HCT116 (cell line): ENCODE measurements around the gene CHST4. TPM values are rescaled to one million over a fixed set of nuclear protein-coding genes. Genes with fewer than 3 reads are reported as not detected.
A peak's percentile ranks its signal among the peaks of the same experiment; 100 is the strongest.

Source experiments
- ATAC-seq: fragments of 200-7000 bp; cut with Tn5 transposase; 2 replicates; pipeline ENCODE4 v1.9.1; 2020; ENCODE audit warnings: mild to moderate bottlenecking, moderate library complexity
- BruUV-seq: library from RNA; stranded (reverse); fragments of 400-500 nt; replicated peaks from 2 replicates; lab custom pipeline; 2021; lab: Mats Ljungman, UMichigan
- CTCF ChIA-PET: fragments of 300-600 bp; sonication (Branson Sonifier 250); formaldehyde crosslinking; loops from one replicate; lab custom pipeline; 2021; ENCODE audit warnings: antibody characterized with exemption; lab: Charles Lee
- POLR2A ChIA-PET: fragments of 300-600, 350-600 bp; sonication (Branson Sonifier 250); formaldehyde crosslinking; loops from one replicate; lab custom pipeline; 2021; ENCODE audit warnings: antibody characterized with exemption; lab: Charles Lee
- RAD21 ChIA-PET, 2 experiments: fragments of 300-600 bp; sonication (Branson Sonifier 250); formaldehyde crosslinking; loops; one replicate each; lab custom pipeline; 2023; ENCODE audit warnings: low total read pairs in 2 of 2; ENCODE audit not compliant: uncharacterized antibody in 2 of 2, unreplicated experiment in 2 of 2, low non-redundant PET in 1 of 2; lab: Charles Lee
- DNase-seq: peaks from one replicate; pipeline ENCODE4 v3.0.0-alpha.2; 2010; ENCODE audit warnings: low read depth, low spot score
- H2AFZ ChIP-seq: fragments of 200-600 bp; shearing (Covaris generic), sonication (generic); 2 replicates; pipeline ENCODE4 v1.6.1; 2017; ENCODE audit warnings: low read depth, mixed run types, mixed read lengths, antibody characterized with exemption, low read length; ENCODE audit not compliant: poor library complexity, severe bottlenecking
- H3K27ac ChIP-seq: 2 replicates; pipeline ENCODE4 v1.5.1; 2012; ENCODE audit warnings: low read depth, low read length
- H3K27me3 ChIP-seq: fragments of 200-600 bp; sonication (generic); 2 replicates; pipeline ENCODE4 v1.6.1; 2016; ENCODE audit warnings: mixed run types, low read length, mixed read lengths; ENCODE audit not compliant: insufficient read depth
- H3K36me3 ChIP-seq, 2 experiments: fragments of 200-500 bp in 1 of 2; fragments of 200-600 bp in 1 of 2; sonication (Bioruptor generic) in 1 of 2; sonication (generic) in 1 of 2; 2 replicates each; pipeline versions ENCODE4 v1.5.1 to v1.6.1; 2014 to 2016; ENCODE audit warnings: low read length in 2 of 2, inconsistent platforms in 1 of 2, mixed read lengths in 1 of 2, mixed run types in 1 of 2; ENCODE audit not compliant: insufficient read depth in 2 of 2, control insufficient read depth in 1 of 2
- H3K4me1 ChIP-seq, 2 experiments: fragments of 200-600 bp in 1 of 2; sonication (generic) in 1 of 2; 2 replicates each; pipeline versions ENCODE4 v1.5.1 to v1.6.1; 2012 to 2017; ENCODE audit warnings: low read length in 2 of 2, inconsistent platforms in 1 of 2, mild to moderate bottlenecking in 1 of 2, mixed read lengths in 1 of 2, mixed run types in 1 of 2, moderate library complexity in 1 of 2; ENCODE audit not compliant: insufficient read depth in 2 of 2, control insufficient read depth in 1 of 2
- H3K4me2 ChIP-seq: fragments of 200-600 bp; sonication (generic); 2 replicates; pipeline ENCODE4 v1.6.1; 2017; ENCODE audit warnings: mixed run types, low read length, mixed read lengths
- H3K4me3 ChIP-seq, 2 experiments: fragments of 200-600 bp in 1 of 2; sonication (generic) in 1 of 2; replicated peaks in 1 of 2; 2 replicates each; pipeline ENCODE4 v1.5.1; 2011 to 2016; ENCODE audit warnings: low read length in 2 of 2, control low read depth in 1 of 2, low read depth in 1 of 2, mild to moderate bottlenecking in 1 of 2, mixed read lengths in 1 of 2, mixed run types in 1 of 2
- H3K79me2 ChIP-seq: fragments of 200-600 bp; sonication (generic); 2 replicates; pipeline ENCODE4 v1.6.1; 2017; ENCODE audit warnings: mild to moderate bottlenecking, mixed run types, low read length, moderate library complexity, mixed read lengths; ENCODE audit not compliant: insufficient read depth
- H3K9ac ChIP-seq: fragments of 200-600 bp; sonication (generic); 2 replicates; pipeline ENCODE4 v1.6.1; 2016; ENCODE audit warnings: low read length, mixed read lengths
- H3K9me2 ChIP-seq: fragments of 200-600 bp; sonication (generic), shearing (Covaris generic); 2 replicates; pipeline ENCODE4 v1.6.1; 2017; ENCODE audit warnings: mixed run types, mild to moderate bottlenecking, moderate library complexity; ENCODE audit not compliant: insufficient read depth
- H3K9me3 ChIP-seq, 2 experiments: fragments of 200-500 bp in 1 of 2; fragments of 200-600 bp in 1 of 2; sonication (Bioruptor generic) in 1 of 2; sonication (generic) in 1 of 2; 2 replicates each; pipeline ENCODE4 v1.6.1; 2014 to 2017; ENCODE audit warnings: low read length in 2 of 2, mixed read lengths in 2 of 2, inconsistent platforms in 1 of 2, low read depth in 1 of 2, mild to moderate bottlenecking in 1 of 2, mixed run types in 1 of 2, moderate library complexity in 1 of 2; ENCODE audit not compliant: control insufficient read depth in 1 of 2, insufficient read depth in 1 of 2
- H4K20me1 ChIP-seq: fragments of 200-600 bp; sonication (generic), shearing (Covaris generic); 2 replicates; pipeline ENCODE4 v1.6.1; 2017; ENCODE audit warnings: mixed run types, mild to moderate bottlenecking, moderate library complexity; ENCODE audit not compliant: insufficient read depth
- CEBPB ChIP-seq: IDR thresholded peaks from 2 replicates; pipeline ENCODE4 v1.6.1; 2012; ENCODE audit warnings: low read depth
- CTCF ChIP-seq, 3 experiments: fragments of 200-600 bp in 1 of 3; sonication (generic) in 1 of 3; IDR thresholded peaks in 2 of 3; conservative IDR thresholded peaks in 1 of 3; 2 replicates each; pipeline ENCODE4 v1.5.1; 2012 to 2017; ENCODE audit warnings: low read depth in 2 of 3, low read length in 2 of 3, antibody characterized with exemption in 1 of 3, borderline replicate concordance in 1 of 3, control low read depth in 1 of 3, mild to moderate bottlenecking in 1 of 3, mixed read lengths in 1 of 3, mixed run types in 1 of 3, moderate library complexity in 1 of 3; ENCODE audit not compliant: insufficient read depth in 1 of 3
- EGR1 ChIP-seq: IDR thresholded peaks from 2 replicates; pipeline ENCODE4 v1.6.1; 2012; ENCODE audit warnings: low read depth
- FOSL1 ChIP-seq: IDR thresholded peaks from 2 replicates; pipeline ENCODE4 v1.6.1; 2012; ENCODE audit warnings: low read depth
- JUND ChIP-seq: IDR thresholded peaks from 2 replicates; pipeline ENCODE4 v1.6.1; 2012
- RAD21 ChIP-seq: IDR thresholded peaks from 2 replicates; pipeline ENCODE4 v1.6.1; 2012; ENCODE audit warnings: low read depth, mild to moderate bottlenecking
- SP1 ChIP-seq: IDR thresholded peaks from 2 replicates; pipeline ENCODE4 v1.6.1; 2012; ENCODE audit warnings: low read depth
- SRF ChIP-seq: IDR thresholded peaks from 2 replicates; pipeline ENCODE4 v1.6.1; 2012; ENCODE audit warnings: low read depth
- YY1 ChIP-seq: IDR thresholded peaks from 2 replicates; pipeline ENCODE4 v1.6.1; 2011; ENCODE audit warnings: low read length, low read depth, moderate library complexity, mild to moderate bottlenecking; ENCODE audit not compliant: insufficient replicate concordance; ENCODE audit errors: extremely low read depth
- ZFX ChIP-seq: fragments of 450-650 bp; IDR thresholded peaks from 2 replicates; pipeline ENCODE4 v1.6.1; 2017
- intact Hi-C: fragments of 100-400 bp; cut with micrococcal nuclease; formaldehyde crosslinking; loops from 2 replicates; pipeline ENCODE4 v1.10.0; 2022
- total RNA-seq: library from RNA; stranded (reverse); gene quantifications from one replicate; pipeline ENCODE4 v1.2.1, GENCODE V29; 2021; ENCODE audit not compliant: unreplicated experiment

Gene CHST4
- total RNA-seq, 1 experiment from 2014 or later: 0.59 TPM

- no peaks in the 10 kb centered on the region for H3K79me2 ChIP-seq
- H4K20me1 ChIP-seq: no peaks in the 10 kb centered on the region
- intact Hi-C loops: loop anchor here (5.0 kb wide), 1 partner anchor 125 kb away; no protein-coding TSS in a partner anchor
- H3K4me3 ChIP-seq: no peak overlapping the region
- no peaks in the 10 kb centered on the region for H3K9me2 ChIP-seq
- ATAC-seq (peak; percentile 81), DNase-seq (peak; percentile 50)
- no peaks in the 10 kb centered on the region for H3K9me3 ChIP-seq
- ChIA-PET RAD21 (interaction anchor here in 1 of 2 experiments (1.2 kb wide), 1 partner anchor 36 kb away, joined by 3 read pairs; no protein-coding TSS in a partner anchor), CTCF (interaction anchor here (2.3 kb wide), 1 partner anchor 125 kb away, joined by 7 read pairs; no protein-coding TSS in a partner anchor), POLR2A (no interaction called here)
- no peaks in the 10 kb centered on the region for H3K36me3 ChIP-seq
- H3K4me1 ChIP-seq: peaks cover 0 to 6% of the 10 kb centered on the region in 2 experiments; a peak in 1 of 4 replicates
- H3K9ac ChIP-seq: no peak overlapping the region
- TF ChIP-seq SRF: no peak
- TF ChIP-seq JUND: no peak
- peak; percentile 87 for TF ChIP-seq RAD21
- TF ChIP-seq CEBPB: no peak
- no peak for TF ChIP-seq EGR1
- TF ChIP-seq YY1: no peak
- no peak for TF ChIP-seq ZFX
- TF ChIP-seq FOSL1: no peak
- no peak for TF ChIP-seq SP1
- TF ChIP-seq CTCF (IDR thresholded peaks at IDR 0.05 in 2 of 3, conservative IDR thresholded peaks at IDR 0.05 in 1 of 3; ENCODE audit: borderline replicate concordance in 1 of 3, insufficient read depth in 1 of 3, low read depth in 2 of 3, low read length in 2 of 3): peak; percentile 68 to 75 (median 70)
- H3K4me2 ChIP-seq: no peak overlapping the region
- BruUV-seq: no TSS peak
- H3K27me3 ChIP-seq: no peaks in the 10 kb centered on the region
- no peak overlapping the region for H2AFZ ChIP-seq
- H3K27ac ChIP-seq: no peak overlapping the region
Measured at GRCh38 chr16:71537643-71538042, 11.4 kb downstream of the CHST4 start.
